ENCODE measurements around the gene CEP112.

DNA sequence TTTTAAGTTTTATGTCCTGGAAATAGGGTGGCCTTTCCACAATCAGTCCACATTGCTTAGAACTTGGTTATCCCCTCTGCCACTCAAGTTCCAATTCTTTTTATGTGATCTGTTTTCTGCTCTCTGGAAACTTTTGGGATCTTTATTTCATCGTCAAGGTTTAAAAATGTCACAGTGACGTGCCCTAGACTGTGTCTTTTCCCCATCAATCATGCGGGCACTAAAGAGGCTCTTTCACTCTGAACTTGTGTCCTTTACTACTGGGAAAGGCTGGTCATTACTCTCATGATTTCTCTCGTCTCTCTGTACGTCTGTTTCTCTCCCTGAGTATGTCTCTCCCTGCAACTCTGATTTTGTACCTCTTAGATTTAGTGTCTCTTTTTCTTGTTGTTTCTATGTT is 440.7 kb downstream of the CEP112 start:
- TF ChIP-seq, protein P1, sequence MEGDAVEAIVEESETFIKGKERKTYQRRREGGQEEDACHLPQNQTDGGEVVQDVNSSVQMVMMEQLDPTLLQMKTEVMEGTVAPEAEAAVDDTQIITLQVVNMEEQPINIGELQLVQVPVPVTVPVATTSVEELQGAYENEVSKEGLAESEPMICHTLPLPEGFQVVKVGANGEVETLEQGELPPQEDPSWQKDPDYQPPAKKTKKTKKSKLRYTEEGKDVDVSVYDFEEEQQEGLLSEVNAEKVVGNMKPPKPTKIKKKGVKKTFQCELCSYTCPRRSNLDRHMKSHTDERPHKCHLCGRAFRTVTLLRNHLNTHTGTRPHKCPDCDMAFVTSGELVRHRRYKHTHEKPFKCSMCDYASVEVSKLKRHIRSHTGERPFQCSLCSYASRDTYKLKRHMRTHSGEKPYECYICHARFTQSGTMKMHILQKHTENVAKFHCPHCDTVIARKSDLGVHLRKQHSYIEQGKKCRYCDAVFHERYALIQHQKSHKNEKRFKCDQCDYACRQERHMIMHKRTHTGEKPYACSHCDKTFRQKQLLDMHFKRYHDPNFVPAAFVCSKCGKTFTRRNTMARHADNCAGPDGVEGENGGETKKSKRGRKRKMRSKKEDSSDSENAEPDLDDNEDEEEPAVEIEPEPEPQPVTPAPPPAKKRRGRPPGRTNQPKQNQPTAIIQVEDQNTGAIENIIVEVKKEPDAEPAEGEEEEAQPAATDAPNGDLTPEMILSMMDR (IDR thresholded peaks at IDR 0.05; ENCODE audit: low read length) = no peak
- TF ChIP-seq EZH2phosphoT487 (IDR thresholded peaks at IDR 0.05; ENCODE audit: low read length) = no peak

Data from MM.1S (cell line).